ENCODE measurements around the gene SPECC1L.

The SPECC1L gene

GRCh38 chr22:24446260-24446611, 175.6 kb downstream of the SPECC1L start:
- no peak for DNase-seq

DNA sequence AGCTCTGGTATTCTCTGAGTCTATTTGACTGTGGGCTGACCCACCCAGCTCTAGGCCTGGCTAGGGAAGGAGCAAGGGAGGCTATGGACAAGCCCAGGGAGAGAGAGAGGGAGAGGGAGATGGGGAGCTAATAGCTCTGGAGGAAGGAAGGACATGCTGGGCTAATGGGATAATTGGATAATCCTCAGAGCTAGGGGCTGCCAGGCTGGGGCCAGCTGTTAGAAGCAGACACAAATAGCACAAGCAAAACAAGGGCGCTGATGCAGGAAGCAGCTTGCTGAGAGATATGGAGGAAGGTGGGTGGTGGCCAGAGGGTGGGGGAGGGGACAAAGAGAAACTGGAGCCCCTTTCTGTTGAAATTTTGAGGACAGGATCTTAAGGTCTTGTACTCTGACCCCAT, 180.0 kb downstream of the SPECC1L start:
- no peak for DNase-seq

GRCh38 chr22:24451162-24451561, 180.5 kb downstream of the SPECC1L start:
- DNase-seq = no peak

DNA sequence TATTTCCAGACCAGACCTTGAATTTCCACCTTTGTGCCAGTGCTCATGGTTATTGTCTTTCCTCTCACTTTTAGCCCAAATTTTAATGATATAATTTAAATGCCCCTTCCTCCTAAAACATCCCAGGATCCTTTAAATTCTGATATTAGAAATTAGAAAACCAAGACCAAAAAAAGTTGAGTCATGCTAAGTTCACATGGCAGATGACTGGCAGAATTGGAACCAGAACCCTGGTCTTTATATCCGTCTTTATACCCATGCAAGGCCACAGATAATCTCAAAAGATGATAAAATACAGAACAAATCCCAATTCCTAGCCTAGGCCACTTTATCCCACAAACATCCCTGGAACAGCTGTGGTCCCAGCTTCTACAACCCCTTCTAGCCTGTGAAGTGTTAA, 183.2 kb downstream of the SPECC1L start:
- no peak for DNase-seq

DNA sequence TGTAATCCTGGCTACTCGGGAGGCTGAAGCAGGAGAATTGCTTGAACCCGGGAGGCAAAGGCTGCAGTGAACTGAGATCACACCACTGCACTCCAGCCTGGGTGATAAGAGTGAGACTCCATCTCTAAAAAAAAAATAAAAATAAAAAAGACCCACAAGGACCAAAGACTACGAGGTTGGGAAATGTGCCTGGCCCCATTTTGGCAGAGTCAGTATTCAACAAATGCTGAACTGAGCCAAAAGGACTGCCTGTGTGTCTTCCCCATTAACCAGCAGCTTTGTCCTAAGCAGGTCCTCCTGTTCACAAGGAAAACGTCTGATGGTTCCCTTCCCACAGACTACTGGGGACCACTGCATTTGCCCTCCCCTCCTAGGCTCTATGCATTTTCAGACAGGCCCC, 184.4 kb downstream of the SPECC1L start:
- no peak for DNase-seq

DNA sequence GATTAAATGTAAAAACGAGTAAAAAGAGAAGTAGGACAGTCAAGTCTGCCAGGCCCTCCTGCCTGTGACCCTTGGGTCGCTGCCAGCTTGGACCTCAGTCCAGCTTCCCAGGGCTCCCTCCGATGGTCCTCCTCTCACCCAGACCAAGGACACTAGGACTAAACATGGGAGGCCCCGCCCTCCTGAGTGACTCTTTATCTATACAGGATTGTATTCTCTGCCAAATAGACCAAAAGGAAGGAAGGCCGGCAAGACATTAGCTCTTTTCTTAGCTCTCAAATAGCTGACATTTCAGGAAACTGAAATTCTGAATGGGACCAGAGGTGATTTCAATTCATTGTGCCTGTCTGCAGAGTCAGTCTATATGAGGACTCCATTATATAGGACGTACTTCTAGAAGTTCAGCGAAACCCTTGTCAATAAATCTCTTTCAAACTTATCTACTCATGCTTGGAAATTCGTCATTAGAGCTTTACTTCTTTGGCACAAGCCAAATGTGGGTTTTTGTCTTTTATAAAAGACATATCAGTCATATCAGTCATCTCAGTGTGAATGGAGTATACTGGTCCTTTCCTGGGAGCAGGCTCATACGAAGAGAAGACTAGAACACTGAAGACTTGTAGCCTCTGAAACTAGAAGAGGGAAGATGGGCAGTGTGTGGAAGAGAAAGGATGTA, 185.3 kb downstream of the SPECC1L start:
- DNase-seq = no peak

GRCh38 chr22:24457894-24458420, 187.3 kb downstream of the SPECC1L start:
- no peak for DNase-seq

GRCh38 chr22:24459911-24460310, 189.3 kb downstream of the SPECC1L start:
- DNase-seq = no peak

- DNase-seq = no peak
These were observed 189.9 kb downstream of the SPECC1L start for GRCh38 chr22:24460418-24461089.

GRCh38 chr22:24463071-24463760, 192.6 kb downstream of the SPECC1L start:
- DNase-seq = no peak

DNA sequence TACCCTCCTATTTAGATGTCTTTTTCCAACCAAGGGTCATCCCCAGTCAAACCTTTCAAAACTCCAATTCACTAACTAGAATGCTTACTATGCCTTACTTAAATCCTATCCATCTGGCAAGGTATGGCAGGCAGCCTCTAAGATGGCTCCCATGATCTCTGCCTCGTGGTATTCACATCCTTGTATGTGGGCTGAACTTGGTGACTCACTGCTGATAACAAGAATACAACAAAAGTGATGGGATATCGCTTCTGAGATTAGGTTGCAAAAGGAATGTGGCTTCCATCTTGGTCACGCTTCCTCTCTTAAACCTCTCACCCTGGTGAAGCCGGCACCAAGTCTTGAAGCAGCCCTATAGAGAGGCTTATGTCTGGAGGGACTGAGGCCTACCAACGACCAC, 194.9 kb downstream of the SPECC1L start:
- no peak for DNase-seq

GRCh38 chr22:24465975-24466374, 195.3 kb downstream of the SPECC1L start:
- no peak for DNase-seq

DNA sequence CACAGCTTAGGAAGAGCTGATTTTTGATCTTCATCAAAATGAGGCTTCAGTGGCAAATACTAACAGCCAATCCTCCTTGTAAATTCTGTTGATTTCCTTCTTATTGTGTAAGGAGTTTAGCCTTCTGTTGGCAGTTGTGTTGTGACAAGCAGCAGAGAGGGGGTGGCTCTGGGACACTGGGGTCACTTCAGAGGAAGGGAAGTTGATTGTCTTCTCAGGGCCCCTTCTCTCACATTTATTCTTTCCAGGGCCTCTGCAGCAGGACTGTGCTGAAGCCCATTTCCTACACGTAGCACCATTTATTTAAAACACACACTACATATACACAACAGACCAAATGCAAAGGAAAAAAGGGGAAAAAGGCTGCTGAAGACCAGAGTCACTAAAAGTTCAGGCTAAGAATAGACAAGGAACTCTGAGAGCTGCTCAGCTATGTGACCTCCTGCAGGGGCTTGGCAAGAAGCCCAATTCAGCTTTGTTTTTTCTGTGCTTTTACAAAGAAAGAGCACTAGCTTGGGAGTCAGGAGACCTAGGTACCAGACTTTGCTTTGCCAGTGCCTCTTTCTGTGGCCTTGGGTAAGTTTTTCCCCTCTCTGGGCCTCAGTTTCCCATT, 196.2 kb downstream of the SPECC1L start:
- peak; percentile 21 to 24 for DNase-seq

GRCh38 chr22:24467340-24467739, 196.7 kb downstream of the SPECC1L start:
- DNase-seq = no peak

All from AML-193 (cell line).